Adrenal gland (tissue), 5 donors: ENCODE results near the gene GLB1L2.

Source experiments
- POLR2A ChIP-seq, 2 donors: fragments of 450-650 bp; IDR thresholded peaks; one replicate each; pipeline ENCODE4 v1.6.1; 2017; ENCODE audit warnings: antibody characterized with exemption in 2 of 2, mild to moderate bottlenecking in 2 of 2, moderate library complexity in 1 of 2
- TF ChIP-seq, protein P1 (sequence below), 6 experiments: fragments of 450-650 bp in 4 of 6; fragments of 200-600 bp in 2 of 6; sonication (generic) in 1 of 6; IDR thresholded peaks; 1 replicate in 5 of 6; 2 replicates in 1 of 6; pipeline versions ENCODE4 v1.5.1 to v1.8.0; 2016 to 2021; ENCODE audit warnings: antibody characterized with exemption in 6 of 6, mild to moderate bottlenecking in 2 of 6, moderate library complexity in 1 of 6
- donor health status: DM: no; HTN: no; CAD: no.

- TF ChIP-seq, protein P1, sequence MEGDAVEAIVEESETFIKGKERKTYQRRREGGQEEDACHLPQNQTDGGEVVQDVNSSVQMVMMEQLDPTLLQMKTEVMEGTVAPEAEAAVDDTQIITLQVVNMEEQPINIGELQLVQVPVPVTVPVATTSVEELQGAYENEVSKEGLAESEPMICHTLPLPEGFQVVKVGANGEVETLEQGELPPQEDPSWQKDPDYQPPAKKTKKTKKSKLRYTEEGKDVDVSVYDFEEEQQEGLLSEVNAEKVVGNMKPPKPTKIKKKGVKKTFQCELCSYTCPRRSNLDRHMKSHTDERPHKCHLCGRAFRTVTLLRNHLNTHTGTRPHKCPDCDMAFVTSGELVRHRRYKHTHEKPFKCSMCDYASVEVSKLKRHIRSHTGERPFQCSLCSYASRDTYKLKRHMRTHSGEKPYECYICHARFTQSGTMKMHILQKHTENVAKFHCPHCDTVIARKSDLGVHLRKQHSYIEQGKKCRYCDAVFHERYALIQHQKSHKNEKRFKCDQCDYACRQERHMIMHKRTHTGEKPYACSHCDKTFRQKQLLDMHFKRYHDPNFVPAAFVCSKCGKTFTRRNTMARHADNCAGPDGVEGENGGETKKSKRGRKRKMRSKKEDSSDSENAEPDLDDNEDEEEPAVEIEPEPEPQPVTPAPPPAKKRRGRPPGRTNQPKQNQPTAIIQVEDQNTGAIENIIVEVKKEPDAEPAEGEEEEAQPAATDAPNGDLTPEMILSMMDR (IDR thresholded peaks at IDR 0.05): no peak
- no peak for TF ChIP-seq POLR2A (IDR thresholded peaks at IDR 0.05)
These were observed 3.2 kb downstream of the GLB1L2 start for GRCh38 chr11:134334796-134335571.
